ENCODE results near the gene NOL6. TPM values are rescaled to one million over a fixed set of nuclear protein-coding genes. Genes with fewer than 3 reads are reported as not detected.

The NOL6 gene
- total and polyA plus RNA-seq, 4 donors: 14.4 to 42.5 (median 32.1) TPM

- WGBS, 2 donors: 91 to 94% methylated on average over 16 of the region's 16 CpGs
- H3K4me3 ChIP-seq: no peak overlapping the region
- H3K9me3 ChIP-seq (ENCODE audit: control insufficient read depth in 4 of 4, insufficient read depth in 3 of 4, low read length in 3 of 4): no peaks in the 10 kb centered on the region
- no peaks in the 10 kb centered on the region for H3K27me3 ChIP-seq (ENCODE audit: control insufficient read depth in 3 of 3, insufficient read depth in 3 of 3, low read length in 2 of 3)
- no peak for TF ChIP-seq CTCF (IDR thresholded peaks at IDR 0.05; ENCODE audit: control extremely low read depth, extremely low read depth)
- ATAC-seq (ENCODE audit: insufficient read depth, low FRiP score) (no peak), DNase-seq (no peak)
- no peak overlapping the region for H3K27ac ChIP-seq (ENCODE audit: low read depth in 1 of 2, low read length in 1 of 2)
- peak overlapping the region in 1 of 2 donors; percentile 59 for H3K9ac ChIP-seq (ENCODE audit: insufficient read depth in 1 of 2, low read length in 2 of 2)
- H3K36me3 ChIP-seq (ENCODE audit: control insufficient read depth in 4 of 4, insufficient read depth in 4 of 4, low read length in 4 of 4): peaks cover 25 to 36% (median 31%) of the 10 kb centered on the region in 4 donors
- peaks cover 0 to 18% (median 8%) of the 10 kb centered on the region in 5 donors for H3K4me1 ChIP-seq (ENCODE audit: control insufficient read depth in 5 of 5, insufficient read depth in 5 of 5, low read length in 5 of 5)
Measured at GRCh38 chr9:33472171-33472880, 1.4 kb downstream of the NOL6 start.

DNA sequence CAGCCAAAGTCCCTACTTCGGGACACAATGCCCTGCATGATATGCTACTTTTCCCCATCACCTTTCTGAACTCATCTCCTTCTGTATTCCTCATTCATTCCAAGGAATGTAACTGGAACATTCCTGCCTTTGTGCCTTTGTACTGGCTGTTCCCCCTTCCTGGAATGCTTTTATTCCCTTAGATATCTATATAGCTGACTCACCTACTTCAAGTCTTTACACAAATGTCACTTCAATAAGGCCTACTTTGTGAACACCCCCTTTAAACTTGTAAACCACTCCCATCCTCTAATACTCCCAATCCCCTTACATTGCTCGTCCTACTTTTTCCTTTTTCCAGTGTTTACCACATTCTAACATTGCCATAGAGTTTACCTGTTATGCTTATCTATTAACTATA is 2.4 kb downstream of the NOL6 start:
- Histone ChIP-seq H3K4me3 (no peak overlapping the region), H3K27me3 (ENCODE audit: control insufficient read depth in 3 of 3, insufficient read depth in 3 of 3, low read length in 2 of 3) (no peaks in the 10 kb centered on the region), H3K4me1 (ENCODE audit: control insufficient read depth in 5 of 5, insufficient read depth in 5 of 5, low read length in 5 of 5) (peaks cover 0 to 18% (median 8%) of the 10 kb centered on the region in 5 donors), H3K36me3 (ENCODE audit: control insufficient read depth in 4 of 4, insufficient read depth in 4 of 4, low read length in 4 of 4) (peaks cover 25 to 46% (median 39%) of the 10 kb centered on the region in 4 donors), H3K9me3 (ENCODE audit: control insufficient read depth in 4 of 4, insufficient read depth in 3 of 4, low read length in 3 of 4) (no peaks in the 10 kb centered on the region), H3K9ac (ENCODE audit: insufficient read depth in 1 of 2, low read length in 2 of 2) (peak overlapping the region in 1 of 2 donors; percentile 13), H3K27ac (ENCODE audit: low read depth in 1 of 2, low read length in 1 of 2) (no peak overlapping the region)
- DNase-seq (no peak), ATAC-seq (ENCODE audit: insufficient read depth, low FRiP score) (no peak)
- 77 to 94% methylated on average over 2 of the region's 2 CpGs for WGBS, 2 donors
- TF ChIP-seq CTCF (IDR thresholded peaks at IDR 0.05; ENCODE audit: control extremely low read depth, extremely low read depth): no peak

- Histone ChIP-seq H3K9ac (ENCODE audit: insufficient read depth in 1 of 2, low read length in 2 of 2) (no peak overlapping the region), H3K9me3 (ENCODE audit: control insufficient read depth in 4 of 4, insufficient read depth in 3 of 4, low read length in 3 of 4) (no peaks in the 10 kb centered on the region), H3K27ac (ENCODE audit: low read depth in 1 of 2, low read length in 1 of 2) (no peak overlapping the region), H3K36me3 (ENCODE audit: control insufficient read depth in 4 of 4, insufficient read depth in 4 of 4, low read length in 4 of 4) (peaks cover 33 to 60% (median 49%) of the 10 kb centered on the region in 4 donors), H3K27me3 (ENCODE audit: control insufficient read depth in 3 of 3, insufficient read depth in 3 of 3, low read length in 2 of 3) (no peaks in the 10 kb centered on the region), H3K4me3 (no peak overlapping the region), H3K4me1 (ENCODE audit: control insufficient read depth in 5 of 5, insufficient read depth in 5 of 5, low read length in 5 of 5) (peaks cover 0 to 18% (median 8%) of the 10 kb centered on the region in 5 donors)
- ATAC-seq (ENCODE audit: insufficient read depth, low FRiP score) (no peak), DNase-seq (no peak)
- WGBS, 2 donors: 96 to 98% methylated on average over 6 of the region's 6 CpGs
- no peak for TF ChIP-seq CTCF (IDR thresholded peaks at IDR 0.05; ENCODE audit: control extremely low read depth, extremely low read depth)
Measured at GRCh38 chr9:33469891-33470290, 3.8 kb downstream of the NOL6 start.

Measured in lung (tissue), 12 donors.